SK-N-SH treated with all-trans-retinoic acid at 6 μM for 48 hours (cell line): Measurements from ENCODE around the gene FRMD5.

Source experiments
- ATAC-seq: fragments of 200-7000 bp; cut with Tn5 transposase; 3 replicates; pipeline ENCODE4 v1.9.1; 2020; ENCODE audit warnings: mild to moderate bottlenecking, moderate library complexity
- ARNTL ChIP-seq: fragments of 450-650 bp; formaldehyde crosslinking; IDR thresholded peaks from 2 replicates; pipeline ENCODE4 v1.5.0; 2020; ENCODE audit warnings: low read depth, mild to moderate bottlenecking, moderate library complexity, borderline replicate concordance
- BACH2 ChIP-seq: fragments of 250-450 bp; sonication (Bioruptor Pico); IDR thresholded peaks from 2 replicates; pipeline ENCODE4 v1.9.0; 2021; ENCODE audit warnings: mild to moderate bottlenecking, borderline replicate concordance
- CREB5 ChIP-seq: fragments of 250-450 bp; sonication (Bioruptor Pico); IDR thresholded peaks from 2 replicates; pipeline ENCODE4 v1.5.1; 2020; ENCODE audit warnings: low read depth, mild to moderate bottlenecking, moderate library complexity
- CSDC2 ChIP-seq: fragments of 250-450 bp; sonication (Bioruptor Pico); IDR thresholded peaks from 2 replicates; pipeline ENCODE4 v1.5.0; 2020; ENCODE audit warnings: mild to moderate bottlenecking, moderate library complexity
- ESRRG ChIP-seq: fragments of 250-450 bp; sonication (Bioruptor Pico); IDR thresholded peaks from 2 replicates; pipeline ENCODE4 v1.6.1; 2021; ENCODE audit warnings: mild to moderate bottlenecking
- GLIS3 ChIP-seq: fragments of 250-450 bp; sonication (Bioruptor Pico); IDR thresholded peaks from 2 replicates; pipeline ENCODE4 v1.5.0; 2020; ENCODE audit warnings: mild to moderate bottlenecking, moderate library complexity
- ISL1 ChIP-seq: fragments of 250-450 bp; sonication (Bioruptor Pico); IDR thresholded peaks from 2 replicates; pipeline ENCODE4 v2.1.2; 2022; ENCODE audit warnings: mild to moderate bottlenecking, moderate library complexity
- OSR1 ChIP-seq: fragments of 250-450 bp; sonication (Bioruptor Pico); IDR thresholded peaks from 2 replicates; pipeline ENCODE4 v1.8.0; 2022; ENCODE audit warnings: moderate library complexity, mild to moderate bottlenecking, inconsistent platforms
- PATZ1 ChIP-seq: fragments of 250-450 bp; sonication (Bioruptor Pico); IDR thresholded peaks from 2 replicates; pipeline ENCODE4 v1.8.0; 2020; ENCODE audit warnings: mild to moderate bottlenecking, moderate library complexity, borderline replicate concordance
- PPARA ChIP-seq: fragments of 250-450 bp; sonication (Bioruptor Pico); IDR thresholded peaks from 2 replicates; pipeline ENCODE4 v1.5.0; 2020; ENCODE audit warnings: mild to moderate bottlenecking, borderline replicate concordance
- TCF4 ChIP-seq: fragments of 250-450 bp; sonication (Bioruptor Pico); IDR thresholded peaks from 2 replicates; pipeline ENCODE4 v1.8.0; 2021; ENCODE audit warnings: mild to moderate bottlenecking, moderate library complexity, borderline replicate concordance
- TOX ChIP-seq: fragments of 250-450 bp; sonication (Bioruptor Pico); IDR thresholded peaks from 2 replicates; pipeline ENCODE4 v1.8.0; 2021; ENCODE audit warnings: mild to moderate bottlenecking, moderate library complexity, borderline replicate concordance
- ZC3H10 ChIP-seq: fragments of 250-450 bp; sonication (Bioruptor Pico); IDR thresholded peaks from 2 replicates; pipeline ENCODE4 v1.5.1; 2021; ENCODE audit warnings: mild to moderate bottlenecking, moderate library complexity
- ZFP3 ChIP-seq: fragments of 250-450 bp; sonication (Bioruptor Pico); IDR thresholded peaks from 2 replicates; pipeline ENCODE4 v1.5.0; 2020; ENCODE audit warnings: mild to moderate bottlenecking, moderate library complexity
- ZFP30 ChIP-seq: fragments of 450-650 bp; formaldehyde crosslinking; IDR thresholded peaks from 2 replicates; pipeline ENCODE4 v1.5.0; 2022; ENCODE audit warnings: mild to moderate bottlenecking, moderate library complexity
- ZNF565 ChIP-seq: fragments of 450-650 bp; formaldehyde crosslinking; conservative IDR thresholded peaks from 2 replicates; pipeline ENCODE4 v1.5.0; 2020; ENCODE audit warnings: low read depth, mild to moderate bottlenecking, moderate library complexity
- ZNF70 ChIP-seq: fragments of 450-650 bp; formaldehyde crosslinking; IDR thresholded peaks from 2 replicates; pipeline ENCODE4 v1.5.0; 2020; ENCODE audit warnings: mild to moderate bottlenecking, moderate library complexity
- ZNF8 ChIP-seq: fragments of 450-650 bp; formaldehyde crosslinking; IDR thresholded peaks from 2 replicates; pipeline ENCODE4 v1.5.0; 2020; ENCODE audit warnings: mild to moderate bottlenecking, moderate library complexity
- TF ChIP-seq, protein P1 (sequence below): fragments of 250-450 bp; sonication (Bioruptor Pico); IDR thresholded peaks from 2 replicates; pipeline ENCODE4 v1.5.0; 2020; ENCODE audit warnings: mild to moderate bottlenecking, moderate library complexity
- TF ChIP-seq, protein P2 (sequence below): fragments of 250-450 bp; sonication (Bioruptor Pico); IDR thresholded peaks from 2 replicates; pipeline ENCODE4 v1.5.1; 2021; ENCODE audit warnings: mild to moderate bottlenecking, moderate library complexity

The FRMD5 gene

GRCh38 chr15:43950531-43950930 is 244.5 kb downstream of the FRMD5 start:
- TF ChIP-seq ZNF8 (CRISPR knock-in tag) (no peak), ESRRG (no peak), BACH2 (CRISPR knock-in tag) (no peak), GLIS3 (CRISPR knock-in tag) (no peak), PATZ1 (CRISPR knock-in tag) (no peak), ZFP30 (CRISPR knock-in tag) (no peak), ZC3H10 (CRISPR knock-in tag) (no peak), PPARA (no peak), TOX (CRISPR knock-in tag) (no peak), CREB5 (CRISPR knock-in tag) (no peak), CSDC2 (CRISPR knock-in tag) (no peak)
- TF ChIP-seq, protein P1, sequence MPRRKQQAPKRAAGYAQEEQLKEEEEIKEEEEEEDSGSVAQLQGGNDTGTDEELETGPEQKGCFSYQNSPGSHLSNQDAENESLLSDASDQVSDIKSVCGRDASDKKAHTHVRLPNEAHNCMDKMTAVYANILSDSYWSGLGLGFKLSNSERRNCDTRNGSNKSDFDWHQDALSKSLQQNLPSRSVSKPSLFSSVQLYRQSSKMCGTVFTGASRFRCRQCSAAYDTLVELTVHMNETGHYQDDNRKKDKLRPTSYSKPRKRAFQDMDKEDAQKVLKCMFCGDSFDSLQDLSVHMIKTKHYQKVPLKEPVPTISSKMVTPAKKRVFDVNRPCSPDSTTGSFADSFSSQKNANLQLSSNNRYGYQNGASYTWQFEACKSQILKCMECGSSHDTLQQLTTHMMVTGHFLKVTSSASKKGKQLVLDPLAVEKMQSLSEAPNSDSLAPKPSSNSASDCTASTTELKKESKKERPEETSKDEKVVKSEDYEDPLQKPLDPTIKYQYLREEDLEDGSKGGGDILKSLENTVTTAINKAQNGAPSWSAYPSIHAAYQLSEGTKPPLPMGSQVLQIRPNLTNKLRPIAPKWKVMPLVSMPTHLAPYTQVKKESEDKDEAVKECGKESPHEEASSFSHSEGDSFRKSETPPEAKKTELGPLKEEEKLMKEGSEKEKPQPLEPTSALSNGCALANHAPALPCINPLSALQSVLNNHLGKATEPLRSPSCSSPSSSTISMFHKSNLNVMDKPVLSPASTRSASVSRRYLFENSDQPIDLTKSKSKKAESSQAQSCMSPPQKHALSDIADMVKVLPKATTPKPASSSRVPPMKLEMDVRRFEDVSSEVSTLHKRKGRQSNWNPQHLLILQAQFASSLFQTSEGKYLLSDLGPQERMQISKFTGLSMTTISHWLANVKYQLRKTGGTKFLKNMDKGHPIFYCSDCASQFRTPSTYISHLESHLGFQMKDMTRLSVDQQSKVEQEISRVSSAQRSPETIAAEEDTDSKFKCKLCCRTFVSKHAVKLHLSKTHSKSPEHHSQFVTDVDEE (CRISPR knock-in tag): no peak
- ATAC-seq: no peak

- TF ChIP-seq TCF4: no peak
- TF ChIP-seq ZNF70 (CRISPR knock-in tag): no peak
- no peak for TF ChIP-seq ZFP30 (CRISPR knock-in tag)
- no peak for TF ChIP-seq CSDC2 (CRISPR knock-in tag)
- TF ChIP-seq ARNTL (CRISPR knock-in tag): no peak
- TF ChIP-seq, protein P2, sequence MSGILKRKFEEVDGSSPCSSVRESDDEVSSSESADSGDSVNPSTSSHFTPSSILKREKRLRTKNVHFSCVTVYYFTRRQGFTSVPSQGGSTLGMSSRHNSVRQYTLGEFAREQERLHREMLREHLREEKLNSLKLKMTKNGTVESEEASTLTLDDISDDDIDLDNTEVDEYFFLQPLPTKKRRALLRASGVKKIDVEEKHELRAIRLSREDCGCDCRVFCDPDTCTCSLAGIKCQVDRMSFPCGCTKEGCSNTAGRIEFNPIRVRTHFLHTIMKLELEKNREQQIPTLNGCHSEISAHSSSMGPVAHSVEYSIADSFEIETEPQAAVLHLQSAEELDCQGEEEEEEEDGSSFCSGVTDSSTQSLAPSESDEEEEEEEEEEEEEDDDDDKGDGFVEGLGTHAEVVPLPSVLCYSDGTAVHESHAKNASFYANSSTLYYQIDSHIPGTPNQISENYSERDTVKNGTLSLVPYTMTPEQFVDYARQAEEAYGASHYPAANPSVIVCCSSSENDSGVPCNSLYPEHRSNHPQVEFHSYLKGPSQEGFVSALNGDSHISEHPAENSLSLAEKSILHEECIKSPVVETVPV: no peak
- TF ChIP-seq CREB5 (CRISPR knock-in tag): no peak
- ATAC-seq: no peak
Measured at GRCh38 chr15:43948691-43949325, 246.3 kb downstream of the FRMD5 start.

DNA sequence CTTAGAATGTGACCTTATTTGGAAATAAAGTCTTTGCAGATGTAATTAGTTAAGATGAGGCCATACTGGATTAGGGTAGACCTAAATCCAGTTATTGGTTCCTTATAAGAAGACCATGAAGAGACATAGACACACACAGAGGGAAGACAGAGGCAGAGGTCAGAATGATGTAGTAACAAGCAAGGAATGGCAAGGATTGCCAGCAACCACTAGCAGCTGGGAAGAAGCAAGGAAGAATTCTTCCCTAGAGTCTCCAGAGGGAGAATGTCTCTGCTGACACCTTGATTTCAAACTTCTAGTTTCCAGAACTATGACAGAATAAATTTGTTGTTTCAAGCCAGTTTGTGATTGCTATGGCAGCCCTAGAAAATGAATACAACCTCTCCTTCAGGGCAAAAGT is 251.6 kb downstream of the FRMD5 start:
- TF ChIP-seq, protein P2: no peak
- TF ChIP-seq ARNTL (CRISPR knock-in tag) (no peak), OSR1 (CRISPR knock-in tag) (no peak), TCF4 (no peak), ZNF8 (CRISPR knock-in tag) (no peak), ZFP3 (CRISPR knock-in tag) (no peak), ZNF565 (CRISPR knock-in tag) (no peak), ISL1 (CRISPR knock-in tag) (no peak), PPARA (no peak)
- ATAC-seq: 0 out of 3 replicates have a peak, but pooled peaks have one; percentile 18
